Activated B cell treated with CpG ODN at 0.5 μM for 24 hours (primary cell): ENCODE data around the gene ARHGAP32. TPM values are rescaled to one million over a fixed set of nuclear protein-coding genes. Genes with fewer than 3 reads are reported as not detected.
A peak's percentile ranks its signal among the peaks of the same experiment; 100 is the strongest.
"Not testable (repeated sequence)": the region's sequence is repeated elsewhere in the genome, so short reads cannot be mapped to it uniquely, and the experiment has no call there.

Experiments
- ATAC-seq: fragments of 200-7000 bp; cut with Tn5 transposase; one replicate; pipeline ENCODE4 v1.10.0; 2021; ENCODE audit warnings: low read depth, mild to moderate bottlenecking, moderate library complexity
- CTCF ChIA-PET: fragments of 350-600 bp; sonication (Branson Sonifier 250); formaldehyde crosslinking; loops from one replicate; lab custom pipeline; 2021; ENCODE audit warnings: antibody characterized with exemption; lab: Charles Lee
- POLR2A ChIA-PET: fragments of 350-600 bp; sonication (Branson Sonifier 250); formaldehyde crosslinking; loops from one replicate; lab custom pipeline; 2021; ENCODE audit warnings: antibody characterized with exemption; lab: Charles Lee
- DNase-seq: peaks from one replicate; pipeline ENCODE4 v3.0.0; 2022
- H3K27ac Mint-ChIP-seq: one replicate; pipeline ENCODE4 v1.8.0; 2020; ENCODE audit warnings: mixed read lengths
- H3K27me3 Mint-ChIP-seq: one replicate; pipeline ENCODE4 v1.8.0; 2021; ENCODE audit warnings: mixed read lengths
- H3K36me3 Mint-ChIP-seq: one replicate; pipeline ENCODE4 v1.8.0; 2021; ENCODE audit warnings: low read depth, mixed read lengths
- H3K4me1 Mint-ChIP-seq: one replicate; pipeline ENCODE4 v1.8.0; 2021; ENCODE audit warnings: mixed read lengths
- H3K4me3 Mint-ChIP-seq: one replicate; pipeline ENCODE4 v1.8.0; 2020; ENCODE audit warnings: mild to moderate bottlenecking, mixed read lengths
- H3K9me3 Mint-ChIP-seq: one replicate; pipeline ENCODE4 v1.8.0; 2020; ENCODE audit warnings: mixed read lengths
- intact Hi-C: fragments of 100-400 bp; cut with micrococcal nuclease; formaldehyde crosslinking; loops from one replicate; pipeline ENCODE4 v1.15.1; 2024
- total RNA-seq: library from RNA; stranded (reverse); gene quantifications from 2 replicates; pipeline ENCODE4 v1.2.3, GENCODE V29; 2022
- TF ChIP-seq, protein P1 (sequence below): fragments of 200-600 bp; IDR thresholded peaks from one replicate; pipeline ENCODE4 v1.8.0; 2022; ENCODE audit warnings: antibody characterized with exemption, mild to moderate bottlenecking

The ARHGAP32 gene
- total RNA-seq, 1 donor from 2014 or later = 6.0 TPM

- POLR2A ChIA-PET = no interaction called here
- H3K27me3 Mint-ChIP-seq = peaks cover 25% of the 10 kb centered on the region
- no peak for ATAC-seq
- peaks cover 4% of the 10 kb centered on the region for H3K4me1 Mint-ChIP-seq
- DNase-seq = no peak
- no peaks in the 10 kb centered on the region for H3K36me3 Mint-ChIP-seq
- no peaks in the 10 kb centered on the region for H3K9me3 Mint-ChIP-seq
- no peak overlapping the region for H3K4me3 Mint-ChIP-seq
- intact Hi-C loops = no loop called here
- CTCF ChIA-PET = no interaction called here
- TF ChIP-seq, protein P1, sequence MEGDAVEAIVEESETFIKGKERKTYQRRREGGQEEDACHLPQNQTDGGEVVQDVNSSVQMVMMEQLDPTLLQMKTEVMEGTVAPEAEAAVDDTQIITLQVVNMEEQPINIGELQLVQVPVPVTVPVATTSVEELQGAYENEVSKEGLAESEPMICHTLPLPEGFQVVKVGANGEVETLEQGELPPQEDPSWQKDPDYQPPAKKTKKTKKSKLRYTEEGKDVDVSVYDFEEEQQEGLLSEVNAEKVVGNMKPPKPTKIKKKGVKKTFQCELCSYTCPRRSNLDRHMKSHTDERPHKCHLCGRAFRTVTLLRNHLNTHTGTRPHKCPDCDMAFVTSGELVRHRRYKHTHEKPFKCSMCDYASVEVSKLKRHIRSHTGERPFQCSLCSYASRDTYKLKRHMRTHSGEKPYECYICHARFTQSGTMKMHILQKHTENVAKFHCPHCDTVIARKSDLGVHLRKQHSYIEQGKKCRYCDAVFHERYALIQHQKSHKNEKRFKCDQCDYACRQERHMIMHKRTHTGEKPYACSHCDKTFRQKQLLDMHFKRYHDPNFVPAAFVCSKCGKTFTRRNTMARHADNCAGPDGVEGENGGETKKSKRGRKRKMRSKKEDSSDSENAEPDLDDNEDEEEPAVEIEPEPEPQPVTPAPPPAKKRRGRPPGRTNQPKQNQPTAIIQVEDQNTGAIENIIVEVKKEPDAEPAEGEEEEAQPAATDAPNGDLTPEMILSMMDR = no peak
- no peak overlapping the region for H3K27ac Mint-ChIP-seq
These were observed 271.5 kb downstream of the ARHGAP32 start for GRCh38 chr11:128920666-128921065.

GRCh38 chr11:128919635-128920034 is 272.5 kb downstream of the ARHGAP32 start:
- peaks cover 31% of the 10 kb centered on the region for H3K27me3 Mint-ChIP-seq

GRCh38 chr11:128919216-128919615 is 272.9 kb downstream of the ARHGAP32 start:
- H3K4me3 Mint-ChIP-seq = peak overlapping the region; percentile 5
- ChIA-PET CTCF (no interaction called here), POLR2A (interaction anchor here (0.6 kb wide), 1 partner anchor 767 kb away, joined by 6 read pairs; no protein-coding TSS in a partner anchor)
- peaks cover 4% of the 10 kb centered on the region for H3K4me1 Mint-ChIP-seq
- intact Hi-C loops = no loop called here
- no peak for DNase-seq
- H3K36me3 Mint-ChIP-seq = no peaks in the 10 kb centered on the region
- no peaks in the 10 kb centered on the region for H3K9me3 Mint-ChIP-seq
- ATAC-seq = no peak
- H3K27ac Mint-ChIP-seq = no peak overlapping the region
- TF ChIP-seq, protein P1 = no peak
- H3K27me3 Mint-ChIP-seq = peaks cover 35% of the 10 kb centered on the region

More at GRCh38 chr11:128919635-128920034, 272.5 kb downstream of the ARHGAP32 start:
- DNase-seq, H3K9me3 Mint-ChIP-seq, ATAC-seq, H3K27ac Mint-ChIP-seq, H3K4me3 Mint-ChIP-seq, H3K36me3 Mint-ChIP-seq, H3K4me1 Mint-ChIP-seq, intact Hi-C loops: not testable (repeated sequence)
- ChIA-PET CTCF (interaction anchor here (0.6 kb wide), 1 partner anchor 25 kb away, joined by 3 read pairs; no protein-coding TSS in a partner anchor), POLR2A (interaction anchor here (0.6 kb wide), 1 partner anchor 768 kb away, joined by 6 read pairs; no protein-coding TSS in a partner anchor)

- Mint-ChIP-seq H3K4me1 (peaks cover 4% of the 10 kb centered on the region), H3K27ac (no peak overlapping the region), H3K36me3 (no peaks in the 10 kb centered on the region), H3K9me3 (no peaks in the 10 kb centered on the region), H3K27me3 (peaks cover 42% of the 10 kb centered on the region), H3K4me3 (no peak overlapping the region)
- DNase-seq (no peak), ATAC-seq (no peak)
- ChIA-PET CTCF (no interaction called here), POLR2A (interaction anchor here (0.7 kb wide), 1 partner anchor 722 kb away, joined by 3 read pairs; no protein-coding TSS in a partner anchor)
- intact Hi-C loops = no loop called here
- TF ChIP-seq, protein P1 = no peak
These were observed 274.9 kb downstream of the ARHGAP32 start for GRCh38 chr11:128917144-128917724.

GRCh38 chr11:128916681-128917080 is 275.4 kb downstream of the ARHGAP32 start:
- POLR2A ChIA-PET = no interaction called here
- peaks cover 46% of the 10 kb centered on the region for H3K27me3 Mint-ChIP-seq
- no peak overlapping the region for H3K27ac Mint-ChIP-seq

More at GRCh38 chr11:128916681-128917080, 275.4 kb downstream of the ARHGAP32 start:
- ATAC-seq = no peak
- intact Hi-C loops = no loop called here
- Mint-ChIP-seq H3K36me3 (no peaks in the 10 kb centered on the region), H3K4me1 (peaks cover 4% of the 10 kb centered on the region), H3K4me3 (no peak overlapping the region), H3K9me3 (no peaks in the 10 kb centered on the region)
- TF ChIP-seq, protein P1 = no peak
- CTCF ChIA-PET = no interaction called here
- DNase-seq = no peak
